ENCODE measurements around the gene PKD2L2.

- TF ChIP-seq USF2 (IDR thresholded peaks at IDR 0.05; ENCODE audit: borderline replicate concordance, low read depth, low read length) (no peak), NFIC (IDR thresholded peaks at IDR 0.05; ENCODE audit: low read depth, low read length) (no peak)
These were observed 22.5 kb upstream of the PKD2L2 start for GRCh38 chr5:137866541-137867388.
